GM19351 (cell line): ENCODE data around the gene CSPG4.

Experiments used
- ATAC-seq: cut with Tn5 transposase; IDR thresholded peaks from one replicate; pipeline ENCODE4 v1.9.1; 2021; ENCODE audit warnings: mild to moderate bottlenecking, moderate library complexity; ENCODE audit not compliant: unreplicated experiment

The CSPG4 gene

DNA sequence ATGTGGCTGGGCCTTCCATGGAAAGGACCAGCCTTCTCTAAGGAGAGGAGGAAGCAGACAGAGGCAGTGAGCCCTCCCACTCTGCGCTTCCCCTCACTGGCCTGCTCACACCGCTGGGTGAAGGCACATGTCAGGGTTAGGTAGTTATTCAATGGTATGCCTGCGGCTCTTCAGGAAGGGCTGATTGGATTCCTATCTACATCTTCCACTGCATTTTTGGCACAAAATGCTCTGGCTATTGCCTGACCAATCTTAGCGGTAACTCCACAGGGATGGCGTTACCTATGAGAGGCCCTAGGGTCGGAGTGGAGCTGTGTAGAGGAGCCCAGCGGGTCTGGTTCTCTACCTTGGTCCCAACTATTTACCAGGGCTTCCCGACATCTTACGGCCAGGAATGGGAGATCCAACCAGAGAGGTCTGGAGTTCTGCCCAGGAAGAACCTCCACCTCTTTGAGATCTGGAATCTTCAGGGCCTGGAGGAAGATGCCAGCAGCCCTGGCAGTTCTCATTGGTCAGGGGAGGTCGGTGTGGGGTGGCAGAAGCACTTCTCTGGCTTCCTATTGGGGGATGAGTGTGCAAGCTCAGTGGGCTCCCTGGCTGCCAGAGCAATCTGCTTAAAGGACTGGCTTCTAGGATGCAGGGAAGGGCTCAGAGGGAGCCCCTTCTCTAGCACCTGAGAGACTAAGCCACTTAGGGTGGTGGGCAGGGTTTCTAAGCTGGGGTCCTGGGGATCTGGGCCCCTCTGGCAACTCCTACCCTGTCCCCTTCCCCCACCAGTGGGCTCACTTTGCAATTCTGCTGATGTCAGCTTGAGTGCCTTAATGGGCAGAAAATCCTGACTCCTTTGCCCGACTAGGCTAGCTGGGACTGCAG, 40.7 kb downstream of the CSPG4 start:
- ATAC-seq = no peak

GRCh38 chr15:75669879-75670212, 42.8 kb downstream of the CSPG4 start:
- no peak for ATAC-seq

GRCh38 chr15:75669191-75669878, 43.3 kb downstream of the CSPG4 start:
- no peak for ATAC-seq

- no peak for ATAC-seq
These were observed 45.7 kb downstream of the CSPG4 start for GRCh38 chr15:75666823-75667501.

DNA sequence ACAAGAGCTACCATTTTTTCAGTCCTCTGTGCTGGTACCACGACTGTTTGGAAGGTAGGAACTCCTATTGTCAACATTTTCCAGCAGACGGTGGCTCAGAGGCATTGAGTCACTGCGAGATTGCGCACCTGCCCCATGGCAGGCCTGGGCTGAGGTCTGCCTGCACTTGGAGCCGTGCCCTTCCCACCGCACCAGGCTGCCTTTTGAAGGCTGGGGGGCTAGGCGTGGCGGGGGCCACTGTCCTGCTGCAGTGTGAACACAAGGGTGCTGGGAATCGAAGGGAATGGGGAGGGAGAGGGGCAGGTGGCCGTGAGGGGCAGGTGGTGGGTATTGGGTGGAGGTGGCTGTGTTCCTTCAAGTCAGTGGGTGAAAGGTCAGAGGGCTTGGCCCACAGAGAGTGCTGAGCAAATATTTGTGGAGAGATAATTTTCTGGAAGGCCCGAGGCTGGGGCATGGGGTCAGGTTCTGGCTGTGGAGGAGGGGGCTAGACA, 48.7 kb downstream of the CSPG4 start:
- ATAC-seq = no peak

GRCh38 chr15:75662823-75663519, 49.7 kb downstream of the CSPG4 start:
- ATAC-seq = no peak

DNA sequence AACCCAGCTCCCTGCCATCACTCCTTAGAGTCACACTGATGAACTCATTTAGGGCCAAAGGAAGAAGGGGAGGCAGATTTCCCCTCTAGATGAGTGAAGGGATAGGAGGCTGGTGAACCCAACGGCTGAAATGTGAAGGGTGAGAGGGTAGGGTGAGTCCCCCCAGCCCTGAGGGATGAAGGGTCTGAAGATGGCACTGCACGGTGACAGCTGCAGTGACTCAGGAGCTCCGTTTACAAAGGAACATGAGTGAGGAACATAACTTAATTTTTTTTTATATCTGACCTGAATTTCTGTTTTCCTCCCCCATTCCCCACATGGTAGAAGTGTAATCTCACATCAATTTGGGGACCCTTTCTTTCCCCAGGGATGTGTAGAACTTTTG, 50.9 kb downstream of the CSPG4 start:
- no peak for ATAC-seq

GRCh38 chr15:75661100-75661755, 51.4 kb downstream of the CSPG4 start:
- ATAC-seq = no peak

DNA sequence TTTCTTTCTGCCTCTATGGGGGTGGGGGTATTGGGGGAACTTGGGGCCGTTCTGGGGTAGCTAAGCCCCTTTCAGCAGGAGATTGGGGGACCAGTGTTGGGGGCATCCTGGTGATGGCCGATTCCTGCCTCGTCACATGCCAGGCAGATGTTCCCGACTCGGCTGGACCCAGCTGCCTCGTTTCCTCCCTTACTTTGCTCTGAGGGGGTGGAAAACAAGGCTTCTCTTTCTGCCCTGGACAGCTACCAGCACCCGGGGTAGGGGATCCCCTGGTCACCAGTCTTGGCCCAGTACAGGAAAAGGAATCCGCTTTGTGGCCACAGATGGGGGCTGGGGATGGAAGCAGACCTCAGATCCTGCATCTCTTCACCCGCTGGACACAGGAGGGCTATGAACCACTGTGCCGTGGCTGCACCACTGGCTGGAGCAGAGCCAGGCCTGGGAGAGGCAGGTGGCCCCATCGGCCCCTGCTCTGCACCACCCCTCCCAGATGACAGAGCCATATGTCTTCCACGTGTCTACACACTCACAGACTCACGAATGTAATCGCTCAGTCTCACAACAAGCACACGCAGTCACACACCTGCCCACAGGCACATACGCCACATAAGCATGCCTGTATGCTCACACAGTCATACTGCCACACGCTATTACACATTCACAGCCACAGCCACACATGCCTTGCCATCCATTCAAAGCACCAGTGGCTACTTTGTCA, 52.6 kb downstream of the CSPG4 start:
- ATAC-seq = no peak

GRCh38 chr15:75659141-75659771, 53.4 kb downstream of the CSPG4 start:
- ATAC-seq = no peak

DNA sequence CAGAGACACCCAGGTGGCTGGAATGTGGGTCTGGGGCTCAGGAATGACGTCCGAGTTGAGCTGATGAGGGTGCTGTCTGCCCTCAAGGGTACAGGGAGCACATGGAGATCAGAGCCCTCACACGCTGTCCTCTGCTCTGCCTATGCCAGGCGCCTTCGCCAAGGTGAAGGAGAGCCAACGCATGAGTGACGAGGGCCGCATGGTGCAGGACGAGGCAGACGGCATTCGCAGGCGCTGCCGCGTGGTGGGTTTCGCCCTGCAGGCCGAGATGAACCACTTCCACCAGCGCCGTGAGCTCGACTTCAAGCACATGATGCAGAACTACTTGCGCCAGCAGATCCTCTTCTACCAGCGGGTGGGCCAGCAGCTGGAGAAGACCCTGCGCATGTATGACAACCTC, 55.8 kb downstream of the CSPG4 start:
- no peak for ATAC-seq

GRCh38 chr15:75656331-75656730, 56.3 kb downstream of the CSPG4 start:
- no peak for ATAC-seq

- ATAC-seq = no peak
These were observed 56.7 kb downstream of the CSPG4 start for GRCh38 chr15:75655931-75656330.

DNA sequence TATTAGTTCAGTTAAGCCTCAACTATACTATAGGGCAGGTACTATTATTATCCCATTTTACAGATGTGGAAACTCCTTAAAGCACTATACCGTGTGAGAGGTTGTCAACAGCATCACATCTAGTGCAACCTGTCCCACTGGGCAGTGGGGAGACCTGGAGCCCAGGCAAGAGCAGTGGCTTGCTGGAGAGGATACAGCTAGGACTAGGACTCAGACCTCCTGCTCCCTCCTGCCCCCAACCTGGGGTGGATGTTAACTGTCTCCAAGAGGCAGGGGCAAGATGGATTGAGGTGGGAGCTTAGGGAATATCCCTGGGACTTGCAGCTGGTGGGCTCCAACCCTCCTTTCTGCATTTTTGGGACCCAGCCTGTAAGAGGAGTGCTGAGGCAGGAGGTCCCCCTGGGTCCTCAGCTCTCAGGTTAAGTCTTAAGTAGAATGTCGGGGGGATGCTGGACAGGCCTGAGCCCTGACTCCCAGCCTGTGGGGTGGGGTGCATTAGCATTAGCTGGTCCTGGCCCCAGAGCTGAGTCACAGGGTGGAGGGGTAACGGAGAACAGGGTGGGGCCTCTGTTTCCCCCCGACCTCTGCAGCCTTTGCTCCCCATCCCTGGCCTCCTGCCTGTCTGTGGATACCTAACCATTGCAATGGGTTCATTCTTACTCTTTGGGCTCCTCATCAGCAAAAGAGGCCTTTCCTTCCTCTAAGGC, 58.3 kb downstream of the CSPG4 start:
- ATAC-seq = no peak

GRCh38 chr15:75653347-75653913, 59.2 kb downstream of the CSPG4 start:
- ATAC-seq = no peak

DNA sequence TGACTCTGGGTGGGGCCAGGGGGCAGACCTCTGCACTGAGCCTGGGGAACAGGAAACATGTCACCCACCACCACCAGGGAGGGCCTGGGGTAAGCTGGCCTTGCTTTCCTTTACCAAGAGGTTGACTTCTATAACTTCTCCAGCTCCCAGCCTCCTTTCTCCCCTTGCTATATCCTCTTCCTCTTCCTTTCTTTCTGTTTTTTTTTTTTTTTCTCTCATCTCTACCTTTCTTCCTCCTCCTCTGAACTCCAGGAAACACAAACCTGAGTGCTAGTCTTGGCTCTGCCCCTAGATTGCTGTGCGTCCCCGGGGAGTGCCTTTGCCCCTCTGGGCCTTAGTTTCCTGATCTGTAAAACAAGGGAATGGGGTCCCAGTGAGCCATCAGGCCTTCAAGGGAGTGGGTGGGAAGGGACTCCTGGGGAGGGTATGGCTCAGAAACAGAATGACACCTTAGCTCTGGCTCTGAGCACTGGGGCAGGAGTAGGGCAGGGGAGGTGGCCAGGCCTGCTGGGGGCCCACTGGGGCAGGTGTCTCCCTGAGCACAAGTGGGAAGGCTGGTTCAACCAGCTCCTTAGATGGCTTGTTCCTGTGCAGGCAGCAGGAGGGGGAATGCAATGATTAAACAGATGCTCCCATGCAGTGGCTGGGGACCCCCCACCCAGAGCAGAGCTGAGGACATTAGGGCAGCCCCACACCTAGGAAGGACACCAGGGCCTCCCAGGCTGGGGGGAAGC, 60.7 kb downstream of the CSPG4 start:
- no peak for ATAC-seq

DNA sequence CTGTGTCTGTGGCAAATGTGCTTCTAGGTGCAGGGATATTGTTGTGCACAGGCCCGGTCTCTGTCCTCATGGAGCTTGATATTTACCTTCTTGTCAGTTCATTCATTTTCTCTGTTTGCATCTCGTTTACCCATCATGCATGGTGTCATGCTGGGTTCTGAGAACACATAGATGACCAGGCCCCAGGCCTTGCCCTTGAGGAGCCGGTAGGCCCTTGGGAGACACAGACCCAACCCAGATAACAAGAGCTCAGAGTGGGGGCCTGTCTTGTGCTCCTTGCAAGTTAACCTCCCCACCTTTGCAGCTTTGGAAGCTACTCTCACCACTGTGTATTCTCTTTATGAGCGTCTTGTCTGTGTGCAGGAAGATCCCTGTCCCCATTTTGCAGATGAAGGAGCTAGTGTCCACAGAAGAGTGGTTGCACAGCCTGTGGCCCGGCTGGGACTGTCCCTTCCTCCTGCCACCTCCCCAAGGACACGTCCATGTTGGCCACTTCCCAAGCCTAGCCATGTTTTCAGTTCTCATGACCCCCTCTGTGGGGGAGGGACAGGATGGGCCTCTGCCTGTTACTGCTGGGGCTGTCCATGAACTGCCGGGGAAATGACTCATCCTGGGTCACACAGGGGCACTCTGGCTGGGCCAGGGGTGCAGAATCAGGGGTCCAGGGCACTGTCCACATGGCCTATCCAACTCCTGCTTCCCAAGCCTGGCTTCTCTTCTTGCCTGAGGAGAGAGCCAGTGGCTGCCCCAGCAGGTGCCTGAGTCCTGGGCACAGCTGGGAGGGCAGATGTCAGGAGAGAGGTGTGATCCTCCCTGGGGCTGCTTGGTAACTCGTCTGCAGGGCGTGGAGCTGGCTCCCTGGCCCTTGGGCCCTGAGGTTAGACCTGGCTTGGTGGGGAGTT, 61.5 kb downstream of the CSPG4 start:
- no peak for ATAC-seq
